ENCODE data around the gene LAYN. TPM values are rescaled to one million over a fixed set of nuclear protein-coding genes. Genes with fewer than 3 reads are reported as not detected.
A peak's percentile ranks its signal among the peaks of the same experiment; 100 is the strongest.

The LAYN gene
- total RNA-seq, 6 experiments from 2014 or later = 0.19 to 2.0 (median 0.59) TPM

- H3K9me3 ChIP-seq = no peaks in the 10 kb centered on the region
- ATAC-seq (peak; percentile 21 to 55 (median 24)), DNase-seq (no peak)
- H3K27ac ChIP-seq = peak overlapping the region in 2 of 3 donors; percentile 100
- no peak for TF ChIP-seq POLR2A (IDR thresholded peaks at IDR 0.05)
- TF ChIP-seq CTCF (IDR thresholded peaks at IDR 0.05) = no peak
- H3K4me3 ChIP-seq = no peak overlapping the region
- H3K4me1 ChIP-seq = peaks cover 0 to 46% (median 11%) of the 10 kb centered on the region in 4 donors
- no peaks in the 10 kb centered on the region for H3K27me3 ChIP-seq
- 46% methylated on average over 3 of the region's 3 CpGs for WGBS (ENCODE audit: insufficient coverage, low coverage, low lambda C conversion rate, missing lambda C conversion rate)
- no peaks in the 10 kb centered on the region for H3K36me3 ChIP-seq
- intact Hi-C loops (cut with DNase I) = loop anchor here in 1 of 2 donors (10.0 kb wide), 1 partner anchor 167 kb away; no protein-coding TSS in a partner anchor
Measured at GRCh38 chr11:111607751-111608150, 67.2 kb downstream of the LAYN start.

MicroRNAs encoded within 50 kb of the gene (microRNA counts, 767-probe panel; counts per million panel counts)
- microRNA hsa-miR-34b-3p (237 counts per million), microRNA hsa-miR-34c-3p (237 counts per million), microRNA hsa-miR-34c-5p (237 counts per million)

Small RNA genes within 50 kb of the gene (microRNA-seq; reads per million reads assigned to microRNA genes)
- gene MIR34B = 0 to 0.29 reads per million in 2 donors
- 1.9 to 2.3 reads per million in 2 donors for gene MIR34C

Small RNA genes within 50 kb of the gene (small RNA-seq; reads per million reads assigned to genes)
- gene MIR34B (0.13 to 0.19 reads per million in 2 experiments), gene MIR34C (0.52 to 1.1 reads per million in 2 experiments)

Other genes with a start within 250 kb of the LAYN start
- gene POU2AF3, start 242.2 kb upstream of the LAYN start, total RNA-seq = under 1 TPM; 0.39 to 0.86 (median 0.52) TPM
- 1 to 10 TPM in 2 of 6 experiments, under 1 TPM in 4; 0.06 to 2.4 (median 0.63) TPM for gene POU2AF1, start 161.4 kb upstream of the LAYN start, total RNA-seq
- not detected for gene BTG4, start 28.3 kb upstream of the LAYN start, total RNA-seq
- gene HOATZ, start 25.9 kb upstream of the LAYN start, total RNA-seq = not detected
- gene SIK2, start 61.7 kb downstream of the LAYN start, total RNA-seq = 10 to 100 TPM; 15.4 to 39.5 (median 26.4) TPM
- gene PPP2R1B, start 225.7 kb downstream of the LAYN start, total RNA-seq = 100 to 1,000 TPM in 1 of 6 experiments, 10 to 100 TPM in 5; 44.5 to 150 (median 59.6) TPM